GM06990 (cell line): ENCODE data around the gene OGN.

Source experiments
- DNase-seq: peaks from one replicate; pipeline ENCODE4 v3.0.0-alpha.2; 2011; ENCODE audit not compliant: insufficient read length; ENCODE audit errors: extremely low read depth
- H3K27me3 ChIP-seq: replicated peaks from 2 replicates; pipeline ENCODE4 v1.6.0; 2011; ENCODE audit warnings: low read length; ENCODE audit not compliant: control insufficient read depth, insufficient read depth
- H3K36me3 ChIP-seq: 2 replicates; pipeline ENCODE4 v1.5.1; 2011; ENCODE audit warnings: low read length; ENCODE audit not compliant: control insufficient read depth, insufficient read depth
- H3K4me3 ChIP-seq: replicated peaks from 2 replicates; pipeline ENCODE4 v1.5.1; 2011; ENCODE audit warnings: low read depth, mild to moderate bottlenecking, control low read depth, low read length
- CTCF ChIP-seq: IDR thresholded peaks from 2 replicates; pipeline ENCODE4 v1.5.1; 2011; ENCODE audit warnings: low read length, control low read depth, mild to moderate bottlenecking, inconsistent platforms; ENCODE audit not compliant: insufficient read depth, poor library complexity, severe bottlenecking

OGN gene

GRCh38 chr9:92342825-92343488 is 61.4 kb downstream of the OGN start:
- peaks cover 11% of the 10 kb centered on the region for H3K36me3 ChIP-seq
- TF ChIP-seq CTCF = no peak

GRCh38 chr9:92341578-92341977 is 62.8 kb downstream of the OGN start:
- TF ChIP-seq CTCF = no peak
- no peaks in the 10 kb centered on the region for H3K27me3 ChIP-seq
- no peak overlapping the region for H3K4me3 ChIP-seq
- peaks cover 13% of the 10 kb centered on the region for H3K36me3 ChIP-seq
- no peak for DNase-seq

More at GRCh38 chr9:92342825-92343488, 61.4 kb downstream of the OGN start:
- Histone ChIP-seq H3K27me3 (no peaks in the 10 kb centered on the region), H3K4me3 (no peak overlapping the region)
- DNase-seq = no peak

- no peak for DNase-seq
- Histone ChIP-seq H3K4me3 (no peak overlapping the region), H3K36me3 (peaks cover 4% of the 10 kb centered on the region; the same call in 1 of the 2 replicates), H3K27me3 (no peaks in the 10 kb centered on the region)
- no peak for TF ChIP-seq CTCF
These were observed 71.1 kb downstream of the OGN start for GRCh38 chr9:92333282-92333634.
